Right ventricle myocardium inferior (tissue), 1 donor: ENCODE data around the gene AFDN. TPM values are rescaled to one million over a fixed set of nuclear protein-coding genes. Genes with fewer than 3 reads are reported as not detected.
"Not testable (repeated sequence)": the region's sequence is repeated elsewhere in the genome, so short reads cannot be mapped to it uniquely, and the experiment has no call there.

ENCODE experiments used
- ATAC-seq: fragments of 200-7000 bp; cut with Tn5 transposase; one replicate; pipeline ENCODE4 v1.9.1; 2020; ENCODE audit warnings: mild to moderate bottlenecking, moderate library complexity
- DNase-seq: peaks from one replicate; pipeline ENCODE4 v3.0.0; 2021; ENCODE audit errors: missing footprints
- intact Hi-C: fragments of 100-400 bp; cut with DNase I; formaldehyde crosslinking; loops from one replicate; pipeline ENCODE4 v1.11.0; 2022
- total RNA-seq: library from RNA; stranded (reverse); fragmentation: NEBNext Ultra II Directional; extraction: Animal tissue kit (Norgen Biotek cat#: 25700); gene quantifications from one replicate; pipeline ENCODE4 v1.2.1, GENCODE V29; 2021
- donor health status: DM: no; HTN: yes; CAD: no; lungs with severe emphysema.

Gene AFDN
- total RNA-seq, 1 donor from 2014 or later: 58.5 TPM

- intact Hi-C loops: no loop called here
- ATAC-seq (no peak), DNase-seq (no peak)
Measured at GRCh38 chr6:167953551-167953950, 126.8 kb downstream of the AFDN start.

- ATAC-seq (no peak), DNase-seq (no peak)
- intact Hi-C loops: no loop called here
Measured at GRCh38 chr6:167954151-167954550, 127.4 kb downstream of the AFDN start.

GRCh38 chr6:167956491-167956890, 129.8 kb downstream of the AFDN start:
- ATAC-seq (no peak), DNase-seq (no peak)
- intact Hi-C loops: no loop called here

GRCh38 chr6:167956983-167957492, 130.3 kb downstream of the AFDN start:
- no peak for DNase-seq
- ATAC-seq: peak; percentile 54
- intact Hi-C loops: no loop called here

- intact Hi-C loops: no loop called here
- DNase-seq (no peak), ATAC-seq (no peak)
Measured at GRCh38 chr6:167957626-167958025, 130.9 kb downstream of the AFDN start.

GRCh38 chr6:167960579-167960978, 133.9 kb downstream of the AFDN start:
- DNase-seq (no peak), ATAC-seq (no peak)
- intact Hi-C loops: no loop called here

GRCh38 chr6:167962711-167963110, 136.0 kb downstream of the AFDN start:
- intact Hi-C loops: no loop called here
- ATAC-seq (no peak), DNase-seq (no peak)

GRCh38 chr6:167963589-167964057, 136.9 kb downstream of the AFDN start:
- no peak for ATAC-seq
- intact Hi-C loops: no loop called here
- no peak for DNase-seq

- intact Hi-C loops: loop anchor here (5.0 kb wide), 1 partner anchor 66 kb away; no protein-coding TSS in a partner anchor
- DNase-seq (no peak), ATAC-seq (no peak)
Measured at GRCh38 chr6:167965592-167966539, 139.2 kb downstream of the AFDN start.

- intact Hi-C loops: loop anchor here (5.0 kb wide), 1 partner anchor 66 kb away; no protein-coding TSS in a partner anchor
- no peak for DNase-seq
Measured at GRCh38 chr6:167966540-167966905, 139.8 kb downstream of the AFDN start.

GRCh38 chr6:167968091-167968490, 141.4 kb downstream of the AFDN start:
- intact Hi-C loops: loop anchor here (5.0 kb wide), 1 partner anchor 64 kb away; no protein-coding TSS in a partner anchor
- ATAC-seq: no peak
- no peak for DNase-seq

More at GRCh38 chr6:167966540-167966905, 139.8 kb downstream of the AFDN start:
- no peak for ATAC-seq

- ATAC-seq (peak; percentile 69), DNase-seq (no peak)
- intact Hi-C loops: no loop called here
Measured at GRCh38 chr6:167970230-167970629, 143.5 kb downstream of the AFDN start.

GRCh38 chr6:167972193-167972592, 145.5 kb downstream of the AFDN start:
- ATAC-seq: no peak
- no peak for DNase-seq
- intact Hi-C loops: no loop called here

GRCh38 chr6:167973148-167973885, 146.6 kb downstream of the AFDN start:
- ATAC-seq (no peak), DNase-seq (no peak)
- intact Hi-C loops: no loop called here

GRCh38 chr6:167974640-167975344, 148.1 kb downstream of the AFDN start:
- ATAC-seq (no peak), DNase-seq (no peak)
- intact Hi-C loops: no loop called here

GRCh38 chr6:167975458-167975857, 148.7 kb downstream of the AFDN start:
- DNase-seq (no peak), ATAC-seq (no peak)
- intact Hi-C loops: no loop called here

GRCh38 chr6:167976116-167976657, 149.5 kb downstream of the AFDN start:
- ATAC-seq, DNase-seq, intact Hi-C loops: not testable (repeated sequence)

- no peak for ATAC-seq
- intact Hi-C loops: no loop called here
- no peak for DNase-seq
Measured at GRCh38 chr6:167976708-167977107, 150.0 kb downstream of the AFDN start.
